ENCODE data around the gene GAS5. TPM values are rescaled to one million over a fixed set of nuclear protein-coding genes. Genes with fewer than 3 reads are reported as not detected.
A peak's percentile ranks its signal among the peaks of the same experiment; 100 is the strongest.

Gene GAS5
- total and polyA plus RNA-seq, 2 experiments from 2014 or later, result 979 to 992 TPM

DNA sequence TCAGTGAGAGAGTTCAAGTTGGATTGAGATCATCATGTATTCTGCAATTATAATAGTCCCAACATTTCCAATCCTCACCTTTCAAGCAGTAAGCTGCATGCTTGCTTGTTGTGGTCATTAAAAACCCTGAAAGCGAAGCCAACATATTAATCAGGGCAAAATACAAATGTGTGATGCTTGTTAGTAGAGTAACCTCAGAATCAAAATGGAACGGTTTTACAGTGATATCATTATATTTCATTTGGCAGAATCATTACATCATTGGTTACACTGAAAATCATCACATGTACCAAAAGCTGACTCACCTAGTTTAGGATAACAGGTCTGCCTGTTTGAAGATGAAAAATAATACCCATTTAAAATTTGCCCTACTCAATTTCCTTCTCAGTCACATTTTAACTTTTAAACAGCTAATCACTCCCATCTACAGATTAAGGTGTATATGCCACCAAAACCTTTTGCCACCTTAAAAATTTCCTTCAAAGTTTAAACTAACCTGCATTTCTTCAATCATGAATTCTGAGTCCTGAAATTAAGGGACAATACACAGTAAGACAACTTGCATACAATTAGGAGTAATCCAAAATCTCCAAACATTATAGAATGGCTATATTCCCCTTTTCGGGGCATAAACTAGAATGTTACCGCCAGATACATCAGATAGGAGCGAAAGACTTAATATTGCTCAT lies 3.5 kb downstream of the GAS5 start (continued):
- TF ChIP-seq ZNF331 (CRISPR knock-in tag; IDR thresholded peaks at IDR 0.05; ENCODE audit: low read depth), result no peak

DNA sequence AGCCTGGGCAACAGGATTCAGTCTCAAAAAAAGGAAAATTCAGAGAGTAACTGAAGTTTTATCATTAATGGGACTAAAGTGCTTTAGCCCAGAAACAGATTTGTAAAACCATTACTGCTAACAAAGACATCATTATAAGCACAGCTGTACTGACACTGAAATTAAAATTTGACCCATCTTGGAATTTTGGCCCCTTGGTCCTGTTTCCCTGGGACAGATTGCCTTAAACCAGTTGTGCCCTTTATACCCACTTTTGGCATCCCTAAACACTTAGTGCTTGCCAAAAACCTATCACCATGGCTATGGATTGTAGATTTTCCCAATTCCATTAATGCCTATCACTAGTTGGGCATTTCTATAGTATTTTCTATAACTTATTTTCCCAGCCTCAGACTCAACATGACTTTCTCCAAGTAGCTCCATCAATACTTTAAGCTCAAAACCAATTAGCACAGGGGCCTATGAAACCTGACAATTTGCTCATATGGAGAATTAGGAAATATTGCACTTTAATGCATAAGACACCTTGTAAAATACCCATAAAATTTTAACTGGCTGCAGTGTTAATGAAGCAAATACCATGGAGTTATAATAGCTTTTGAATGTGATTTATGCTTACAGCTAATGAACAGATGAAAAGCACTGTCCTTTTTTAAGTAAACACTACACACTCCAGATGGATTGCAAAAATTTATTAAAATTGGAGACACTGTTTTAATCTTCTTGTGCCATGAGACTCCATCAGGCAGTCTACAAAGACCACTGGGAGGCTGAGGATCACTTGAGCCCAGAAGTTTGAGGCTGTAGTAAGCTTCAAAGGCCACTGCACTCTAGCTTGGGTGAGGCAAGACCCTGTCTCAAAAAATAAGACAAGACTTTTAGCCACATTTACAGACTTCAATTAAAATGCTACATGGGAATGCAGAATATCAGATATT lies 4.3 kb downstream of the GAS5 start:
- H3K4me1 Mint-ChIP-seq, result peaks cover 22% of the 10 kb centered on the region
- Histone ChIP-seq H3K27me3 (ENCODE audit: insufficient read depth) (no peaks in the 10 kb centered on the region), H3K27ac (ENCODE audit: low read depth) (peak overlapping the region; percentile 96), H3K4me1 (ENCODE audit: insufficient read depth) (peaks cover 24% of the 10 kb centered on the region), H3K36me3 (ENCODE audit: insufficient read depth) (peaks cover 40% of the 10 kb centered on the region), H3F3A (replicated peaks; ENCODE audit: low read depth) (peaks cover 64% of the 10 kb centered on the region), H2AFZ (no peak overlapping the region), H4K20me1 (replicated peaks; ENCODE audit: insufficient read depth) (peaks cover 16% of the 10 kb centered on the region), H3K79me2 (replicated peaks; ENCODE audit: insufficient read depth) (peaks cover 32% of the 10 kb centered on the region), H3K9me2 (ENCODE audit: insufficient read depth) (no peaks in the 10 kb centered on the region), H3K4me2 (peak overlapping the region; percentile 87), H3K4me3 (peak overlapping the region; percentile 90)
- H3K27ac Mint-ChIP-seq, result peak overlapping the region; percentile 94
- ATAC-seq (no peak), DNase-seq (ENCODE audit: low spot score) (no peak)
- peak overlapping the region; percentile 100 for H3K4me3 Mint-ChIP-seq
- H3K36me3 Mint-ChIP-seq (ENCODE audit: low read depth), result peaks cover 78% of the 10 kb centered on the region
- H3K9me3 Mint-ChIP-seq, result peaks cover 13% of the 10 kb centered on the region; the same call in 2 of the 3 replicates
- H3K27me3 Mint-ChIP-seq (ENCODE audit: insufficient read depth, low read depth, poor library complexity), result peaks cover 61% of the 10 kb centered on the region
- TF ChIP-seq STAT1 (IDR thresholded peaks at IDR 0.05; ENCODE audit: unreplicated experiment), result no peak
- no peak for TF ChIP-seq ETS1 (IDR thresholded peaks at IDR 0.05)
- no peak for TF ChIP-seq ZNF114 (CRISPR knock-in tag; IDR thresholded peaks at IDR 0.05)
- TF ChIP-seq CTCF (conservative IDR thresholded peaks at IDR 0.05; ENCODE audit: low read depth in 2 of 2), result no peak
- no peak for TF ChIP-seq EZH2phosphoT487 (IDR thresholded peaks at IDR 0.05; ENCODE audit: unreplicated experiment)
- TF ChIP-seq POLR2AphosphoS5 (IDR thresholded peaks at IDR 0.05; ENCODE audit: low read depth), result no peak
- no peak for TF ChIP-seq EZH2 (IDR thresholded peaks at IDR 0.05; ENCODE audit: low read depth, unreplicated experiment)
- no peak for TF ChIP-seq JUNB (IDR thresholded peaks at IDR 0.05; ENCODE audit: unreplicated experiment)
- TF ChIP-seq NANOG (IDR thresholded peaks at IDR 0.05; ENCODE audit: borderline replicate concordance), result no peak
- TF ChIP-seq REST (IDR thresholded peaks at IDR 0.05; ENCODE audit: unreplicated experiment), result no peak
- no peak for TF ChIP-seq CREB1 (CRISPR knock-in tag; IDR thresholded peaks at IDR 0.05; ENCODE audit: low read depth)
